GM23248 (cell line): ENCODE measurements around the gene PDE6H. TPM values are rescaled to one million over a fixed set of nuclear protein-coding genes. Genes with fewer than 3 reads are reported as not detected.
A peak's percentile ranks its signal among the peaks of the same experiment; 100 is the strongest.

ENCODE experiments used
- DNase-seq: peaks from one replicate; pipeline ENCODE4 v3.0.0-alpha.2; 2015
- H2AFZ ChIP-seq: fragments of 200-600 bp; sonication (generic); 2 replicates; pipeline ENCODE4 v1.6.1; 2016; ENCODE audit warnings: antibody characterized with exemption
- H3F3A ChIP-seq: fragments of 200-600 bp; sonication (generic); 2 replicates; pipeline ENCODE4 v1.6.1; 2016; ENCODE audit warnings: mild to moderate bottlenecking, antibody characterized with exemption, mixed run types; ENCODE audit not compliant: insufficient read depth
- H3K27ac ChIP-seq: fragments of 200-600 bp; sonication (generic); 2 replicates; pipeline ENCODE4 v1.5.1; 2016; ENCODE audit warnings: mild to moderate bottlenecking
- H3K27me3 ChIP-seq: fragments of 200-600 bp; sonication (generic); replicated peaks from 2 replicates; pipeline ENCODE4 v1.6.1; 2016; ENCODE audit warnings: mild to moderate bottlenecking; ENCODE audit not compliant: insufficient read depth
- H3K36me3 ChIP-seq: fragments of 200-600 bp; sonication (generic); 2 replicates; pipeline ENCODE4 v1.6.1; 2016; ENCODE audit warnings: low read depth, mild to moderate bottlenecking
- H3K4me1 ChIP-seq: fragments of 200-600 bp; sonication (generic); 2 replicates; pipeline ENCODE4 v1.6.1; 2016; ENCODE audit warnings: mild to moderate bottlenecking; ENCODE audit not compliant: insufficient read depth
- H3K4me2 ChIP-seq: fragments of 200-600 bp; sonication (generic); one replicate; pipeline ENCODE4 v1.6.1; 2016; ENCODE audit warnings: mild to moderate bottlenecking; ENCODE audit not compliant: unreplicated experiment
- H3K4me3 ChIP-seq: fragments of 200-600 bp; sonication (generic); 2 replicates; pipeline ENCODE4 v1.5.1; 2016; ENCODE audit warnings: mild to moderate bottlenecking
- H3K79me2 ChIP-seq: fragments of 200-600 bp; sonication (generic); 2 replicates; pipeline ENCODE4 v1.6.1; 2016; ENCODE audit warnings: mild to moderate bottlenecking; ENCODE audit not compliant: insufficient read depth
- H3K9ac ChIP-seq: fragments of 200-600 bp; sonication (generic); 2 replicates; pipeline ENCODE4 v1.6.1; 2016; ENCODE audit warnings: mild to moderate bottlenecking
- H3K9me2 ChIP-seq: fragments of 200-600 bp; sonication (generic); 2 replicates; pipeline ENCODE4 v1.6.1; 2016; ENCODE audit warnings: mixed run types, mild to moderate bottlenecking, moderate library complexity; ENCODE audit not compliant: insufficient read depth
- H3K9me3 ChIP-seq: fragments of 200-600 bp; sonication (generic); one replicate; pipeline ENCODE4 v1.6.1; 2017; ENCODE audit warnings: low read depth
- H4K20me1 ChIP-seq: fragments of 200-600 bp; sonication (generic); 2 replicates; pipeline ENCODE4 v1.6.0; 2016; ENCODE audit not compliant: insufficient read depth
- EZH2 ChIP-seq: fragments of 200-600 bp; sonication (generic); IDR thresholded peaks from 2 replicates; pipeline ENCODE4 v1.6.1; 2018; ENCODE audit warnings: antibody characterized with exemption, mild to moderate bottlenecking; ENCODE audit not compliant: insufficient read depth, poor library complexity, severe bottlenecking
- EZH2phosphoT487 ChIP-seq: fragments of 200-600 bp; sonication (generic); IDR thresholded peaks from 2 replicates; pipeline ENCODE4 v1.6.1; 2018; ENCODE audit warnings: antibody characterized with exemption, moderate library complexity, mild to moderate bottlenecking, low read depth; ENCODE audit not compliant: insufficient read depth
- WGBS, 2 experiments: methylation state at CpG; one replicate each; pipeline ENCODE4 v1.1.6; 2015 to 2017; ENCODE audit warnings: low lambda C conversion rate in 2 of 2, low coverage in 1 of 2; ENCODE audit errors: missing lambda C conversion rate in 2 of 2; 5-methylcytosine and 5-hydroxymethylcytosine counted together
- in situ Hi-C: fragments of 300-500 bp; cut with MboI; formaldehyde crosslinking; loops from 2 replicates; pipeline ENCODE4 v1.15.0; 2020
- polyA plus RNA-seq: library from polyadenylated mRNA; unstranded; fragments of >200 nt; fragmentation: Nextera tagmentation; extraction: Ambion mirVana; gene quantifications from 2 replicates; pipeline ENCODE4 v1.2.1, GENCODE V29; 2016
- total RNA-seq: library from RNA; depleted of rRNA; stranded (reverse); fragments of >200 nt; shearing (Covaris generic); gene quantifications from 2 replicates; pipeline ENCODE4 v1.2.3, GENCODE V29; 2014

Gene PDE6H
- total and polyA plus RNA-seq, 2 experiments from 2014 or later = not detected

- DNase-seq = no peak
- 93 to 97% methylated on average over 4 of the region's 4 CpGs for WGBS, 2 experiments
- Histone ChIP-seq H3F3A (no peaks in the 10 kb centered on the region), H3K4me1 (no peaks in the 10 kb centered on the region; the same call in 1 of the 2 replicates), H3K79me2 (no peaks in the 10 kb centered on the region), H3K9ac (no peak overlapping the region), H3K9me2 (no peaks in the 10 kb centered on the region), H3K36me3 (no peaks in the 10 kb centered on the region), H3K4me3 (no peak overlapping the region), H4K20me1 (no peaks in the 10 kb centered on the region), H2AFZ (no peak overlapping the region), H3K9me3 (no peaks in the 10 kb centered on the region), H3K4me2 (no peak overlapping the region), H3K27ac (no peak overlapping the region), H3K27me3 (no peaks in the 10 kb centered on the region)
- in situ Hi-C loops = no loop called here
- TF ChIP-seq EZH2 = no peak
Measured at GRCh38 chr12:14959916-14960496, 12.8 kb upstream of the PDE6H start.

- Histone ChIP-seq H3K9me3 (no peaks in the 10 kb centered on the region), H3K36me3 (no peaks in the 10 kb centered on the region), H3K79me2 (no peaks in the 10 kb centered on the region), H3K4me2 (peak overlapping the region; percentile 67), H3F3A (no peaks in the 10 kb centered on the region), H2AFZ (peak overlapping the region; percentile 70), H3K9me2 (no peaks in the 10 kb centered on the region), H3K4me1 (no peaks in the 10 kb centered on the region; the same call in 1 of the 2 replicates), H3K4me3 (peak overlapping the region; percentile 55), H3K9ac (peak overlapping the region; percentile 4; the same call in 1 of the 2 replicates), H3K27ac (no peak overlapping the region), H3K27me3 (no peaks in the 10 kb centered on the region), H4K20me1 (no peaks in the 10 kb centered on the region)
- peak; percentile 27 for DNase-seq
- WGBS, 2 experiments = 63 to 64% methylated on average over 13 of the region's 13 CpGs
- in situ Hi-C loops = no loop called here
- TF ChIP-seq EZH2phosphoT487 = no peak
- TF ChIP-seq EZH2 = no peak
Measured at GRCh38 chr12:14960548-14961465, 12.0 kb upstream of the PDE6H start.

GRCh38 chr12:14961466-14962152, 11.2 kb upstream of the PDE6H start, which contains the start of gene ARHGDIB:
Gene ARHGDIB, minus strand, starts transcription at chr12:14961601. Its CDS starts 10,889 bp downstream, at chr12:14950712.
- Histone ChIP-seq H3K9me3 (no peaks in the 10 kb centered on the region), H3K9me2 (no peaks in the 10 kb centered on the region), H3K36me3 (no peaks in the 10 kb centered on the region), H3K4me2 (peak within 1 kb of the TSS; percentile 67), H3K27me3 (no peaks in the 10 kb centered on the region), H3F3A (no peaks in the 10 kb centered on the region), H3K9ac (peak within 1 kb of the TSS; percentile 4; the same call in 1 of the 2 replicates), H3K4me3 (peak within 1 kb of the TSS; percentile 55), H3K79me2 (no peaks in the 10 kb centered on the region), H4K20me1 (no peaks in the 10 kb centered on the region), H3K27ac (no peak within 1 kb of the TSS), H2AFZ (peak within 1 kb of the TSS; percentile 70), H3K4me1 (no peaks in the 10 kb centered on the region; the same call in 1 of the 2 replicates)
- in situ Hi-C loops = no loop called here
- TF ChIP-seq EZH2 (no peak), EZH2phosphoT487 (no peak)
- DNase-seq = peak; percentile 40
- WGBS, 2 experiments = 35 to 43% methylated on average over 14 of the region's 14 CpGs

- peak overlapping the region; percentile 70 for H2AFZ ChIP-seq
- no peaks in the 10 kb centered on the region for H3K79me2 ChIP-seq
- H4K20me1 ChIP-seq = no peaks in the 10 kb centered on the region
- 34 to 38% methylated on average over 3 of the region's 3 CpGs for WGBS, 2 experiments
- no peaks in the 10 kb centered on the region for H3K36me3 ChIP-seq
- no peaks in the 10 kb centered on the region for H3F3A ChIP-seq
- no peaks in the 10 kb centered on the region for H3K27me3 ChIP-seq
- no peak overlapping the region for H3K4me2 ChIP-seq
- H3K4me3 ChIP-seq = peak overlapping the region; percentile 55; the same call in 1 of the 2 replicates
- H3K27ac ChIP-seq = no peak overlapping the region
- H3K4me1 ChIP-seq = no peaks in the 10 kb centered on the region; the same call in 1 of the 2 replicates
- in situ Hi-C loops = no loop called here
- TF ChIP-seq EZH2phosphoT487 (no peak), EZH2 (no peak)
- H3K9me3 ChIP-seq = no peaks in the 10 kb centered on the region
- no peaks in the 10 kb centered on the region for H3K9me2 ChIP-seq
- no peak for DNase-seq
- H3K9ac ChIP-seq = no peak overlapping the region
Measured at GRCh38 chr12:14962153-14962539, 10.7 kb upstream of the PDE6H start.
